ENCODE results near the gene EYA4.

- TF ChIP-seq CTCF (conservative IDR thresholded peaks at IDR 0.05 in 1 of 2, IDR thresholded peaks at IDR 0.05 in 1 of 2; ENCODE audit: extremely low read depth in 1 of 2, insufficient read depth in 1 of 2, low read depth in 1 of 2, low read length in 2 of 2) = no peak
- no peak for TF ChIP-seq EZH2 (IDR thresholded peaks at IDR 0.05; ENCODE audit: borderline replicate concordance, low read length)
Observed at GRCh38 chr6:133415262-133415661, 174.1 kb downstream of the EYA4 start.

All from mammary epithelial cell (primary cell).